Central memory CD8-positive, alpha-beta T cell (primary cell): ENCODE measurements around the gene XRCC4.
A peak's percentile ranks its signal among the peaks of the same experiment; 100 is the strongest.

Source experiments
- ATAC-seq: fragments of 150-1000 bp; cut with Tn5 transposase; replicated peaks from 2 replicates; pipeline ENCODE4 v1.10.0; 2022; ENCODE audit warnings: mild to moderate bottlenecking, moderate FRiP score, moderate number of reproducible peaks; ENCODE audit not compliant: poor library complexity, severe bottlenecking; ENCODE audit errors: extremely low read depth
- DNase-seq, 2 donors: peaks; one replicate each; pipeline ENCODE4 v3.0.0; 2021; ENCODE audit warnings: low spot score in 2 of 2
- H3K27ac Mint-ChIP-seq: one replicate; pipeline ENCODE4 v1.8.0; 2022; ENCODE audit warnings: low read depth, mild to moderate bottlenecking, moderate library complexity, mixed read lengths
- H3K27me3 Mint-ChIP-seq: one replicate; pipeline ENCODE4 v1.8.0; 2022; ENCODE audit warnings: mixed read lengths
- H3K36me3 Mint-ChIP-seq: one replicate; pipeline ENCODE4 v1.8.0; 2022; ENCODE audit warnings: mild to moderate bottlenecking, moderate library complexity, mixed read lengths; ENCODE audit not compliant: insufficient read depth
- H3K4me1 Mint-ChIP-seq: one replicate; pipeline ENCODE4 v1.8.0; 2022; ENCODE audit warnings: mixed read lengths
- H3K4me3 Mint-ChIP-seq: one replicate; pipeline ENCODE4 v1.8.0; 2022; ENCODE audit warnings: mild to moderate bottlenecking, moderate library complexity, mixed read lengths
- H3K9me3 Mint-ChIP-seq: one replicate; pipeline ENCODE4 v1.8.0; 2022; ENCODE audit warnings: mixed read lengths

Gene XRCC4

DNA sequence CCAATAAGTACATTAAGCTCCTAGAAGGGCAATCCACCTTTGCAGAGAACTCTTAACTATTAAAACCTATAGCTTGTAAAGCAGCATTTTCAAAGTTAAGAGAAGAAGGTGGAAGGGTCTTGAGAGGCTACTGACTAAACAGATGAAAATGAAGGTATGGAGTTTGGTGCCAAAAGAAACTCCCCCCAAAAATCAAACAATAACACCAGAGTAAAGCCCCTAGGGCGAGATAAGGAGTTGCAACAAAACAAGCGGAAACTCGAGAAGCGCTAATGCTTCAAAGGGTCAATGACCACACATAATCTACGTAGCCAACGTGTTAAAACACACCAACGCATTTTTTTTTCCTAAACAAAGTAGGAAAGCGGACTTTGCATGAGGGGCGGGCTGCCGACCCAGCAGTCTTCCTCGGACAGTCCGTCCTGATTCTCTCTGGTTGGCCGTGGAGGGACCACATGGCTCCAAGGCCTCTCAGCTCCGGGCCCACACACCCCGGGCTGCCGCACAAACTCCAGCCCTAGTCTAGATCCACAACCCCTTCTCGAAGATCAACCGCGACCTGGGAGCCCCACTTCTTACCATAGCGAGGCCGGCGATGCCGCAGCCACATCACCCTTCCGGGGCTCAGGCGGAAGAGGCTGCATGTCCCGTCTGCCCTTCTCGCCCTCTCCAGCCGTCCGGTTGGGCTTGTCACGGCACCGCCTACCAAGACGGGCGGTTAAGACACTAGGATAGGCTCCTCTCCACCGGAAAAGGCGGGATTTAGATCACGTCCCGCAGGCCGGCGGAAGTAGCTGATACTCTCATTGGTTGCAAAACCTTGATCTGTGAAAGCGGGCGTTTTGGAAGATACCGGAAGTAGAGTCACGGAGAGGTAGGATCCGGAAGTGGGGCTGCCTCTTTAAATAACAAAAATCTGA, at the start of gene XRCC4, which contains the start of gene TMEM167A:
XRCC4 (plus strand) TSS at position 806 of the 920 bp plus-strand sequence. CDS start 27,373 bp downstream, outside the sequence.
TMEM167A (minus strand) TSS at position 653 of the 920 bp plus-strand sequence; CDS start at position 582, 71 bp downstream.
- peak within 1 kb of the TSS; percentile 95 for H3K4me3 Mint-ChIP-seq

DNA sequence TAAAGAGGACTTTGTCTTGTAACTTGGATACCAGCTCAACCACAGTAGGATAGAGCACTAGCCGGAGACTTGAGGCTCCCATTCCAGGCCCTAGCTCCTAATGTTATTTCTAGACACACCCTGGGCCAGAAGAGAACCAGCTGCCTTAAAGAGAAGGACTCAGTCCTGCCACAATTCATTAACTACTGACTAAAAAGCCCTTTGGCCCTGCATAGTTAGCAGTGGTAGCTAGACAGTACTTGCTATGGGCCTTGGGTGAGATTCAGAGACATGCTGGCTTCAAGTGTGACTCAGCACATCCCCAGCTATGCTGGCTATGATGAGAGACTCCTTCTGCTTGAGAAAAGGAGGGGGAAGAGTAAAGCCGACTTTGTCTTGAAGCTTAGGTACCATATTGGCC, 47.4 kb upstream of the XRCC4 start:
- Mint-ChIP-seq H3K4me1 (no peaks in the 10 kb centered on the region), H3K27me3 (peaks cover 18% of the 10 kb centered on the region), H3K27ac (no peak overlapping the region), H3K4me3 (no peak overlapping the region), H3K9me3 (no peaks in the 10 kb centered on the region), H3K36me3 (no peaks in the 10 kb centered on the region)
- DNase-seq (no peak), ATAC-seq (no peak)

More for the DNA sequence above, at the start of gene XRCC4, which contains the start of gene TMEM167A:
- Mint-ChIP-seq H3K9me3 (no peaks in the 10 kb centered on the region), H3K4me1 (peaks cover 56% of the 10 kb centered on the region), H3K27me3 (no peaks in the 10 kb centered on the region), H3K27ac (peak within 1 kb of the TSS; percentile 98), H3K36me3 (peaks cover 8% of the 10 kb centered on the region)
- DNase-seq (peak; percentile 80 to 89), ATAC-seq (peak; percentile 99)

DNA sequence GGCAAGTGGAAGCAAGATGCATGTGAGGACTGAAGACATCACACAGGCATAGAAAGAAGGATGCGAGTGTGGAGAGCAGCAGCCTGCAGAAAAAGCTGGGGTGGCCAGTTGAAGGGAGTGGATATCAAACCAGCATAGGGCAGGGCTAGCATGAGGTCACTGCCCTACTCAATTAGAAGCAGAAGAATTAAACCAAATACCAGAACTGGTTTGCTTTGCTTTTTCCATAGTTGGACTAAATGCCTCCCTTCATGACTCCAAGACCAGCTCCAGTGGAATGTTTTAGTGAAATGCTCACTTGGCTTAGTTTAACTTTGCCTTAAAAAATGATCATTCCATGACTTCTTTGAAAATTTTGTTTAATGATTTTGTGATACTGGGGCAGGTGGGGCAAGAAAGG, 46.0 kb upstream of the XRCC4 start:
- Mint-ChIP-seq H3K9me3 (no peaks in the 10 kb centered on the region), H3K36me3 (no peaks in the 10 kb centered on the region), H3K27ac (no peak overlapping the region), H3K4me3 (no peak overlapping the region), H3K27me3 (peaks cover 20% of the 10 kb centered on the region), H3K4me1 (no peaks in the 10 kb centered on the region)
- ATAC-seq (no peak), DNase-seq (no peak)

DNA sequence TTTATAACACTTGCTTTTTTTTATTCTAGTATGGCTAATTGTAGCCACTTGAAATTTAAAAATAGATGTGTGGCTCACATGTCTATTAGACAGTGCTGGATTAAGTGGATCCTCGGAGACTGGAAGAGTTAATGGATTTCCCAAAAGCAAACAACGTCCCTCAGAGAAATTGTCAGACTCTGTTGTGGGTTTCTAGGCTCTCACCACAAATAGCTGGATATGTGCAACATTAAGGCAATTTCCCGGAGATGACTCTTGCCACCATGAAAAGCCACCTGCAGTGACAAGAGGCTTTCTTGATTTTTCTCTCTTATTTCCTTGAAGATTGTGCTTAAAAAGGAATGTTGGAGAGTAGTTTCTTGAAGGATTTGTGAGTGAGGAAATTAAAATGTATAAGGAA, 43.3 kb upstream of the XRCC4 start:
- Mint-ChIP-seq H3K4me1 (no peaks in the 10 kb centered on the region), H3K9me3 (no peaks in the 10 kb centered on the region), H3K4me3 (no peak overlapping the region), H3K27me3 (peaks cover 20% of the 10 kb centered on the region), H3K27ac (no peak overlapping the region), H3K36me3 (no peaks in the 10 kb centered on the region)
- ATAC-seq (no peak), DNase-seq (no peak)

DNA sequence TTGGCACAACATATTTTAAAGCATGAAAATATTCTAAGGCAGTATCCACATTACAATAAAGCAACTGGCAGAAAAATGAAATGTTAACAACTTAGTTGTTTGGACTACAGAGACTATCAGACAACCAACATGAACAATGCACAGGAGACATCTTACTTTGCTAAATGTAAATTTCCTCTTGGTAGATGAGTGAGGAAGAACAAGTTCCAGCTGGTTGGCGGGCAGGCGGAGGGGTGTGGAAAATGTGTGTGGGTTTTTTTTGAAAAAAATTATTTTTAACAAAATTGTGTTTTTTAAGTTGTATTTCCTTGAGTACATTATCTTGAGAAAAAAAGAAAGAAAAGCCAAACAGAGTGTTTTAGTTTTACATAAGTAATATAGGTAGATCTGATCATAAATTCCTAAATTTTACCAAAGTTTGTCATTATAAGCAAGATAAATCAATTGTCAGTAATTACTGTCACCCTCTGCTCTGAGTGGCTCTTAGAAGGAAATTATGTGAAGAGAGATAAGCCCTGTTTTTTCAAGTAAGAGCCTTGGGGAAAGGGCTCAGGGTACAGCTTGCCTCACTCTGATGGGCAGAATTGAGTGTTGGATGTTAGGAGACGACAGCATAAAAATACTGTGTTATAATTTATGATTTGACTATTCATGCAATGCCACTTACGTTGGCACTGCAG, 42.7 kb upstream of the XRCC4 start:
- no peak overlapping the region for H3K4me3 Mint-ChIP-seq
- no peak overlapping the region for H3K27ac Mint-ChIP-seq
- peaks cover 20% of the 10 kb centered on the region for H3K27me3 Mint-ChIP-seq
- H3K4me1 Mint-ChIP-seq: no peaks in the 10 kb centered on the region
- ATAC-seq (no peak), DNase-seq (no peak)
- H3K36me3 Mint-ChIP-seq: no peaks in the 10 kb centered on the region
- H3K9me3 Mint-ChIP-seq: no peaks in the 10 kb centered on the region

DNA sequence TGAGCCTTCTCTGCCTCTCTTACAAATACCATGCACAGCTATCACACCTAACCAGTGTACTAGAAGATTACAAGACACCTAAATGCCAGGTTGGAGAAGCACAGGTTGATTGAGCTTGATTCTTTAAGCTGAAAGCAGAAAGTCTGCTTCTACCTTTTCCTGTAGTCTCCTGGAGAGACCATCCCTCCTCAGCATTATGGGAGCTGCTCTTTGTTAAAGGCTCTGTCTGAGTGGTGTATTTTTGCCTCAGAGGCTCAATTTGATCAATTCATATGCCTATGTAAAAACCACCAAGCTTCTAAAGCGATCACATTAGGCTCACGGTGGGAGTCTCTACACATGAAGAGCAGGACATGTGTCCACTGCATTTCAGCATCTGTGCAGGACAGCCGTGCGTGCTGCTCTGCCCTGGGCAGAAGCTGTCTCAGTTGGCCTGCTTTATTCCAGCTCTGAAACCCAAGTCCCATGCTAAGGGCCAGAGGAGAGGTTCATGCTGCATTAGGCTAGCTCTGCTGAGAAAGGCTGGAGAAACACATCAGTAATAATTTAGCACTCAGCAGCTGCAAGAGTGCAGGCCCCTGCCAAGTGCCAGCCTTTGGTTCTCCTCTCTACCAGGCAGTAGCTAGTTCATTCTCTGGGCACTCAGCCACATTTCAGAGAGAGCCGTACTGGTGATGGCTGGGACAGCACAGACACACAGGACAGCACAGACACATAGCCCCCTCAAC, 41.8 kb upstream of the XRCC4 start:
- H3K4me1 Mint-ChIP-seq: no peaks in the 10 kb centered on the region
- H3K27me3 Mint-ChIP-seq: peaks cover 20% of the 10 kb centered on the region
- ATAC-seq (no peak), DNase-seq (no peak)
- no peak overlapping the region for H3K27ac Mint-ChIP-seq
- no peak overlapping the region for H3K4me3 Mint-ChIP-seq
- no peaks in the 10 kb centered on the region for H3K9me3 Mint-ChIP-seq
- no peaks in the 10 kb centered on the region for H3K36me3 Mint-ChIP-seq

DNA sequence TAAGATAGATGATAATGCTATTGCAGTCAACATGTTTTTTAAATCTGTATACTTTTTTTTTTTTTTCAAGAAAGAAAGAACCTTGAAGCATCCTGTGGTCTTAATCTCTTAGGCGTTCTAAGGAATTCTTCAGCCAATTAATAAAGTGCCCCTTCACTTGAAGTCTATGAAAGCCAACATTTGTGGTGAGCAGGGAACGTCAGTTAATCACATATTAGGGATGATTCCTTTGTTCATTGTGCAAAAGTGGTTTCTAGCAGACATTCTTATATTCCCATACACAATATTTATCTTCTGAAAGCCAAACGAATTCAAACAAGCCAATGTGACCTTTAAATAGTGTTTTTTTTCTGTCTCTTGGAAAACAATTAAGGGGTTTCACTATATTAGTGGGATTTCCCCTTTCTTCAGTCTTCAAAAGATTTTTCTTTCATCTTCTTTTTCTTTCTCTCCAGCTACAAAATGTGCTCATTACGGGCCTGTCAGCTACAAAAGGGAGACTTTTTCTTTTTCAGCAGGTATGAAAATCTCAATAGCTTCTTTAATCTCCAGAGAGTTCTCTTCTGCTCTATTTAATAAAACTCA, 40.3 kb upstream of the XRCC4 start:
- no peaks in the 10 kb centered on the region for H3K9me3 Mint-ChIP-seq
- no peak overlapping the region for H3K4me3 Mint-ChIP-seq
- no peak overlapping the region for H3K27ac Mint-ChIP-seq
- no peaks in the 10 kb centered on the region for H3K4me1 Mint-ChIP-seq
- H3K27me3 Mint-ChIP-seq: peaks cover 17% of the 10 kb centered on the region
- ATAC-seq (no peak), DNase-seq (no peak)
- H3K36me3 Mint-ChIP-seq: no peaks in the 10 kb centered on the region

DNA sequence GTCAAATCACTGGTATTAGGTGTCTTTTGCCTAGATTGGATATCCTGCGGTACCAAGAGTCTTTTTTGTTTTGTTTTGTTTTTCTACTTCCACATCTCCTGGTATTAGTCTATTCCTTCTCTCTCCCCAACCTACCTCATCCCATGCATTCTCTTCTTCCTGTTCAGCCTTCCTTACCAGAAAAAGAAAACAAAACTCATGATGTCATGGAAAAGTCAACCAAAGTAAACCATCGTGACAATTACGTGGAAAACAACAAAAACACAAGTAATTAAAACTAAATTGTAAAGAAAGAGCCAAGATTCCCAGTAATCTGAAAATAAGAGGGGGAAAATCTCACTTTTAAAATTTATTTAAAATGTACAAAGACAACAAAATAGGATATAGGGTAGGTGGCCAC, 38.4 kb upstream of the XRCC4 start:
- Mint-ChIP-seq H3K9me3 (no peaks in the 10 kb centered on the region), H3K27me3 (peaks cover 7% of the 10 kb centered on the region), H3K36me3 (no peaks in the 10 kb centered on the region), H3K27ac (no peak overlapping the region), H3K4me1 (no peaks in the 10 kb centered on the region), H3K4me3 (no peak overlapping the region)
- no peak for DNase-seq
- no peak for ATAC-seq

DNA sequence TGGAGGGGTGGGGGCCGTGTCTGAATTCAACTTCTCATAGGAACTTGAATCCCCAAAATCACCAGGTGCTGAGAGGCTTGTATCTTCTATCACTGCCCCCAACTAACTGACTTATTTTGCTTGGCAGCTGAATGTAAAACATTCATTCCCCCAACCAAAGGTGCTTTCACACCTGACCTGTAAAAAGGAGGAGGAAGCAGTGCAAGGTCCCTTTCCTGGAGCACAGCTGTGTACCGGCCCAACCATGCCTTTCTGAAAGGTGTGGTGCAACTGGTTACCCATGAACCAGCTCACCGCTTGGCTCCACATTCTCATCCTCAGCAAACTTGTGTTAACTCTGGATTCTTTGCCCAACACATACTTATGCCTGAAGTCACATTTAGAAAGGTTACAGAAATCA, 34.8 kb upstream of the XRCC4 start:
- no peaks in the 10 kb centered on the region for H3K36me3 Mint-ChIP-seq
- no peak overlapping the region for H3K27ac Mint-ChIP-seq
- no peaks in the 10 kb centered on the region for H3K27me3 Mint-ChIP-seq
- DNase-seq (no peak), ATAC-seq (no peak)
- H3K9me3 Mint-ChIP-seq: no peaks in the 10 kb centered on the region
- no peaks in the 10 kb centered on the region for H3K4me1 Mint-ChIP-seq
- no peak overlapping the region for H3K4me3 Mint-ChIP-seq

DNA sequence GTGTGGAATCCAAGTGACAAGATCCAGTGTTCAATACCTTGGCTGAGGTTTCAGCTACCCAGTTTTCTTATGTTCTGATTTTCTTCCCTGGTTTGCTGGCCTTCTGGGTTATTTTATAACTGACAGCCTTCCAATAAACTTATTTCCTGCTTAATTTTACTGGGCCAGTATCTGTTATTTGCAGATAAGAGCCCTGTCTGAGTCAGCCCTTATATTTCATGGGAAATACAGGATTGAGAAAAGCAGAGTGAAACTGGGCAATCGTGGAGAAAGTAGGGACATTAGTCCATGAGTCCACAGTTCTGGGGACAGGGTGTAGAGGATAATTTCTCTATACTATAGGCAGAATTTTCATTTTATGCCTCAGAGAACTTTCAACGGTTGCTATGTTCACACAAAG, 32.4 kb upstream of the XRCC4 start:
- Mint-ChIP-seq H3K9me3 (no peaks in the 10 kb centered on the region), H3K36me3 (peaks cover 1% of the 10 kb centered on the region), H3K4me1 (no peaks in the 10 kb centered on the region), H3K27me3 (no peaks in the 10 kb centered on the region), H3K27ac (no peak overlapping the region), H3K4me3 (no peak overlapping the region)
- ATAC-seq (no peak), DNase-seq (no peak)

DNA sequence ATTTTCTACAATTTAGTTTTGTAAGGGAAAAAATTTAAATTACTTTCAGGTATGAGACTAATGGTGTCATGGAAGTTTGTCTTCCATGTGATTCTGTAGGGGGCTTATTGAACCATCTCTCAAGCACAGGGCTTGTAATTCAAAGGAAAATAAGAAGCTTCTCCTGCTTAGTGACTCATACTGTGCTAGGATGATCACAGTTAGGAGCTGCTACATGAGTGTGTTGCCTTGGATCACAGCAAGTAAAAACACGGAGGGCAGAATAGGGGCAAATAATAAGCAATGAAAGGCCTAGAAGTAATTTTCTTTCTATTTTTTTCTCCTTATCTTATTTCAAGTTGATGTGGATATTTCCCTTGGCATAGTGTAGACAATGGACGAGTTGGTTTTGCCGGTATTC, 29.1 kb upstream of the XRCC4 start:
- ATAC-seq (no peak), DNase-seq (no peak)
- no peak overlapping the region for H3K4me3 Mint-ChIP-seq
- H3K27ac Mint-ChIP-seq: no peak overlapping the region
- no peaks in the 10 kb centered on the region for H3K4me1 Mint-ChIP-seq
- H3K27me3 Mint-ChIP-seq: no peaks in the 10 kb centered on the region
- no peaks in the 10 kb centered on the region for H3K9me3 Mint-ChIP-seq
- H3K36me3 Mint-ChIP-seq: peaks cover 3% of the 10 kb centered on the region

DNA sequence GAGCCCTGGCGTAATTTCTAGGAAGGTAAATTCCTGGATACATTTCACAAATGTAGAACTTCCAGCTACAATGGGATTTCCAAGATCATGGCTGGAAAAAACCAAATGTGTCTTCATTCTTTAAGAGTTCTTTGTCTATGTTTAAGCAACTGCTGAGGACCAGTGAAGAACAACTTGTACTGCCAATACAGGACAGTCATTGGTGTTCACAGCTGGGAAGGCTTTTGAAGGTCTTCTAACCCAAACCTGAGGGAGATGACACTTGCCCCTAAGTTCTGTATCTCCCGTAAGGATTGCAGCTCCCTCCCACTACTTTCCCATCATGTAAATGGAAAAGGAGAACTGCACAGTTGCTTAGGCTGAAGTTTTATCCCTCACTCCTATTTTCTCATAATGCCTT, 28.5 kb upstream of the XRCC4 start:
- H3K36me3 Mint-ChIP-seq: peaks cover 4% of the 10 kb centered on the region
- no peak overlapping the region for H3K4me3 Mint-ChIP-seq
- H3K4me1 Mint-ChIP-seq: peaks cover 1% of the 10 kb centered on the region
- ATAC-seq (no peak), DNase-seq (no peak)
- H3K27ac Mint-ChIP-seq: no peak overlapping the region
- H3K9me3 Mint-ChIP-seq: no peaks in the 10 kb centered on the region
- H3K27me3 Mint-ChIP-seq: no peaks in the 10 kb centered on the region
